ENCODE results near the gene CCDC182.

Gene CCDC182

GRCh38 chr17:57757735-57758134 lies 12.6 kb upstream of the CCDC182 start:
- no peak for DNase-seq

GRCh38 chr17:57756951-57757350 lies 11.9 kb upstream of the CCDC182 start:
- no peak for DNase-seq

GRCh38 chr17:57755480-57756070 lies 10.5 kb upstream of the CCDC182 start:
- DNase-seq, result no peak

GRCh38 chr17:57752031-57752905 lies 7.2 kb upstream of the CCDC182 start:
- DNase-seq, result peak in 2 of 58 donors; percentile 15 to 42

GRCh38 chr17:57751348-57751971 lies 6.4 kb upstream of the CCDC182 start:
- DNase-seq, result no peak

GRCh38 chr17:57750895-57751294 lies 5.8 kb upstream of the CCDC182 start:
- DNase-seq, result no peak

GRCh38 chr17:57750109-57750871 lies 5.2 kb upstream of the CCDC182 start:
- no peak for DNase-seq

GRCh38 chr17:57749701-57750100 lies 4.6 kb upstream of the CCDC182 start:
- DNase-seq, result no peak

GRCh38 chr17:57747221-57748017 lies 2.3 kb upstream of the CCDC182 start:
- DNase-seq, result peak in 23 of 58 donors; percentile 3 to 70 (median 16)

GRCh38 chr17:57746221-57746620 lies 1.1 kb upstream of the CCDC182 start:
- DNase-seq, result no peak

- DNase-seq, result no peak
Measured at GRCh38 chr17:57744195-57745170, 616 bp downstream of the CCDC182 start.

- no peak for DNase-seq
Measured at GRCh38 chr17:57740235-57740528, 4.9 kb downstream of the CCDC182 start.

- no peak for DNase-seq
Measured at GRCh38 chr17:57739402-57740234, 5.5 kb downstream of the CCDC182 start.

- no peak for DNase-seq
Measured at GRCh38 chr17:57737450-57737849, 7.6 kb downstream of the CCDC182 start.

- DNase-seq, result no peak
Measured at GRCh38 chr17:57735707-57736106, 9.4 kb downstream of the CCDC182 start.

GRCh38 chr17:57735230-57735629 lies 9.9 kb downstream of the CCDC182 start:
- no peak for DNase-seq

- no peak for DNase-seq
Measured at GRCh38 chr17:57733085-57733484, 12.0 kb downstream of the CCDC182 start.

- DNase-seq, result no peak
Measured at GRCh38 chr17:57732062-57732461, 13.0 kb downstream of the CCDC182 start.

All from anterior cingulate cortex (tissue), 58 donors.